IPS-20b (cell line): ENCODE measurements around the gene RIGI.

Source experiments
- H3K27ac ChIP-seq: one replicate; pipeline ENCODE4 v1.5.1; 2013; ENCODE audit warnings: low read length
- H3K27me3 ChIP-seq: 2 replicates; pipeline ENCODE4 v1.6.1; 2013; ENCODE audit warnings: mild to moderate bottlenecking, low read length, inconsistent platforms; ENCODE audit not compliant: insufficient read depth
- H3K36me3 ChIP-seq: 2 replicates; pipeline ENCODE4 v1.6.1; 2013; ENCODE audit warnings: low read depth, mild to moderate bottlenecking, inconsistent platforms, low read length, moderate library complexity; ENCODE audit not compliant: insufficient read depth
- H3K4me1 ChIP-seq: 2 replicates; pipeline ENCODE4 v1.6.1; 2013; ENCODE audit warnings: mild to moderate bottlenecking, control low read depth, inconsistent platforms, low read length, moderate library complexity; ENCODE audit not compliant: insufficient read depth
- H3K4me3 ChIP-seq: 2 replicates; pipeline ENCODE4 v1.5.1; 2013; ENCODE audit warnings: mild to moderate bottlenecking, low read length, inconsistent platforms
- H3K9ac ChIP-seq: 2 replicates; pipeline ENCODE4 v1.6.1; 2013; ENCODE audit warnings: low read depth, mild to moderate bottlenecking, inconsistent platforms, low read length, moderate library complexity
- H3K9me3 ChIP-seq: 2 replicates; pipeline ENCODE4 v1.6.1; 2013; ENCODE audit warnings: mild to moderate bottlenecking, low read depth, low read length, inconsistent platforms; ENCODE audit not compliant: insufficient read depth

The RIGI gene

GRCh38 chr9:32526041-32526706 lies at the start of gene RIGI:
Gene RIGI (minus strand): TSS chr9:32526196. CDS start chr9:32526166, 30 bp downstream.
- H3K27me3 ChIP-seq = no peaks in the 10 kb centered on the region
- no peaks in the 10 kb centered on the region for H3K36me3 ChIP-seq
- H3K4me1 ChIP-seq = no peaks in the 10 kb centered on the region; the same call in 1 of the 2 replicates
- H3K9ac ChIP-seq = peak within 1 kb of the TSS; percentile 78
- peak within 1 kb of the TSS; percentile 92 for H3K4me3 ChIP-seq
- H3K27ac ChIP-seq = no peak within 1 kb of the TSS
- peaks cover 11% of the 10 kb centered on the region; the same call in 1 of the 2 replicates for H3K9me3 ChIP-seq

DNA sequence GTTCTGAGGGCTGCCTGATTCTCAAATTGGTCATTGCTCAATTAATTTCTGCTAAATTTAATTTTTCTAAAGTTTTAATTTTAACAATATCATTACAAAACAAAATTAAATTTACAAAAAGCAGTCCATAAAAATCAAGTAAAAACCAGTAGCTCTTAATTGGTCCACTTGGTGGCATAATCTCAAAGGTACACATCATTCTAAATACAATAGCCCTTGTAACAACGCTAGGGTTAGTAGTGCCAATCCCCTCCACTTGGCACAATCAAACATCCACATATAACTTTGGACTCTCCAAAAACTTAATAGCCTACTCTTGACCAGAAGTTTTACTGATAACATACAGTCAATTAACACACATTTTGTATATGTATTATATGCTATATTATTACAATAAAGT lies 48.9 kb upstream of the RIGI start:
- Histone ChIP-seq H3K4me1 (no peaks in the 10 kb centered on the region; the same call in 1 of the 2 replicates), H3K36me3 (no peaks in the 10 kb centered on the region; the same call in 1 of the 2 replicates)

DNA sequence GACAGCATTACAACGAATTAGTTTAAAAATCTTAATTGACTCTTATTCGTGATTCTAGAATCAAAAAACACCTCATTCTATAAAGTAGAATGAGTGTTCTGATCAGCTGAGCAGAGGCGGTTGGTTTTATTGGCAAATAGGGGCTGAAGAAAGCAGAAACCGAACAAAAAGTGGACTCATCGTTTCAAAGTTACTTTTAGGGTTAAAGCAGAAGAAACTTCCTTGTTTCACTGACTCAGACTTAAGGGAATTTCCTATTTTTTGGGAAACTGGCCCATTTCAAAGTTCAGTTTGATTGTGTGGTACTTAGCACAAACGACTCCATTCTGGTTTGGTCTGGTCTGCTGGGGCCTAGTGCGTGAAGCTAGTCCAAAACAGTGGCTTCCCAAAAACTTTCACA lies 47.8 kb upstream of the RIGI start:
- no peak overlapping the region; the same call in 1 of the 2 replicates for H3K9ac ChIP-seq
- H3K27ac ChIP-seq = no peak overlapping the region
- H3K4me1 ChIP-seq = no peaks in the 10 kb centered on the region; the same call in 1 of the 2 replicates
- no peaks in the 10 kb centered on the region for H3K9me3 ChIP-seq
- peak overlapping the region; percentile 93; the same call in 1 of the 2 replicates for H3K4me3 ChIP-seq
- H3K27me3 ChIP-seq = no peaks in the 10 kb centered on the region
- H3K36me3 ChIP-seq = no peaks in the 10 kb centered on the region; the same call in 1 of the 2 replicates

More for the DNA sequence above, 48.9 kb upstream of the RIGI start:
- Histone ChIP-seq H3K9me3 (no peaks in the 10 kb centered on the region), H3K27ac (no peak overlapping the region), H3K4me3 (no peak overlapping the region), H3K27me3 (no peaks in the 10 kb centered on the region), H3K9ac (no peak overlapping the region)

- H3K4me3 ChIP-seq = peak within 1 kb of the TSS; percentile 93
- peaks cover 4% of the 10 kb centered on the region for H3K36me3 ChIP-seq
- no peaks in the 10 kb centered on the region; the same call in 1 of the 2 replicates for H3K4me1 ChIP-seq
- H3K9me3 ChIP-seq = no peaks in the 10 kb centered on the region
- H3K9ac ChIP-seq = peak within 1 kb of the TSS; percentile 89
- peak within 1 kb of the TSS; percentile 22 for H3K27ac ChIP-seq
- H3K27me3 ChIP-seq = no peaks in the 10 kb centered on the region
Measured at GRCh38 chr9:32572900-32573523, 47.0 kb upstream of the RIGI start, which contains the start of gene NDUFB6. Gene NDUFB6 (minus strand): TSS chr9:32573159. CDS start chr9:32573060, 99 bp downstream.

DNA sequence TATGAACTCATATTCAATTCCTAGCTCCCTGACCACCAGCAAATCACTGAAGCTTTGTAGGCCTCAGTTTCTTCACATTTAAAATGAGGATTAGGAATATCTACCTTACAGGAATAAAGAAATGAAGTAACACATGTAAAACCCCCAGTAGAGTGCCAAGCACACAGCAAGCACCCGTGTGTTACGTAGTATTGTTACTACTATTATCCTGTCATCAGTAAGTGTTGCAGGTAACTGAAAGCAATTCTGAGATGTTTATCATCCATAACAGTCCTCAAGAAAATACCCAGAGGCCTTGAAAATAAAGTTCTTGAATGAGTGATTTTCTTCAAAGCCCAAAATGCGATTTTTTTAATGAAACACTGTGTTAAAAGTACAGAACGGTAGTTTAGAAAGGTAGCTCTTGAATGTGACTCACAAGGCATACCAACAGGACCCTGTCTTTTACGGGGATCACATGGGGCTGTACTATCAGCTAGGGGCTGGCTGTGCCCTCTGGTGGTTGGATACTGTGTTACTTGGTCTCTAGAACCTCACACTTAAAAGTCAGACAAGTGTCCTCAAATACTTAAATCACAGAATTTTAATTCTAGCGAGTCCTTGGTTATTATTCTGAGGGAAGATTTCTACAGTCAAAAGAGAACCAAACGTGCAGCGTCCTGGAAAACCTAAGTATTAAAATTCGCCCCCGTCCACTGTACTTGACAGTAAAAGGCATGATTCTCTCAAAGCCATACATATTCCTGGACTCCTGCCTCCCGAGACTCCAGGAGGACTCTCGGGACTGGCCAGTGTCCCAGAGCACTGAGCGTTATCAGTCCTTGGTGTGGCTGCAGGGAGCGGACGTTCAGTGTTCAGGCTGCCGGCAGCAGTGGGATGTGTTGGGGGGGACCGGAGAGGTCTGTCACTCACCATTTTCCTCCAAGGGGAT lies 46.2 kb upstream of the RIGI start:
- peak overlapping the region; percentile 22 for H3K27ac ChIP-seq
- H3K27me3 ChIP-seq = no peaks in the 10 kb centered on the region
- H3K9ac ChIP-seq = peak overlapping the region; percentile 89
- H3K36me3 ChIP-seq = peaks cover 12% of the 10 kb centered on the region
- peak overlapping the region; percentile 93 for H3K4me3 ChIP-seq
- H3K4me1 ChIP-seq = no peaks in the 10 kb centered on the region; the same call in 1 of the 2 replicates
- H3K9me3 ChIP-seq = no peaks in the 10 kb centered on the region

DNA sequence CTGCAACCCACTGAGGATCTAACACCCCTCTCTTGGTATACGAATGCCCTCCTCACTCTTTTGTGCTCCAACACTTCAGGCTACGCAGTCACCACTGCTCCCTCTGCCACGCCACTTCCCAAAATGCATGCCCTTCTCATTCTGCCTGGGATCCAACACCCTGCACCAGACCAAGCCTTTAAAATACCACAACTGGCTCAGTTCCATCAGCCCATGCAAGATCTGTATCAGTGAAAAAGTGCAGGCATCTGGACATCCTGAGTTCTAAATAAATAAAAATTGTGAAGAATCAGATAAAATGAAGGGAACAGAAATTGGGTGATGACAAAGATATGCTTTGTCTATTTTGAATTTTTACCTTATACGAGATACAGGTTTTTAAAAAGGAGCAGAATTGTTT lies 44.3 kb upstream of the RIGI start:
- Histone ChIP-seq H3K4me3 (no peak overlapping the region), H3K4me1 (no peaks in the 10 kb centered on the region; the same call in 1 of the 2 replicates), H3K27ac (no peak overlapping the region), H3K36me3 (peaks cover 28% of the 10 kb centered on the region), H3K27me3 (no peaks in the 10 kb centered on the region), H3K9me3 (no peaks in the 10 kb centered on the region), H3K9ac (no peak overlapping the region)

GRCh38 chr9:32566770-32567169 lies 40.8 kb upstream of the RIGI start:
- H3K27ac ChIP-seq = no peak overlapping the region
- H3K4me3 ChIP-seq = no peak overlapping the region
- no peak overlapping the region for H3K9ac ChIP-seq
- no peaks in the 10 kb centered on the region for H3K27me3 ChIP-seq
- no peaks in the 10 kb centered on the region; the same call in 1 of the 2 replicates for H3K4me1 ChIP-seq
- H3K9me3 ChIP-seq = no peaks in the 10 kb centered on the region
- H3K36me3 ChIP-seq = peaks cover 37% of the 10 kb centered on the region

- no peak overlapping the region for H3K9ac ChIP-seq
- no peak overlapping the region for H3K4me3 ChIP-seq
- no peaks in the 10 kb centered on the region for H3K27me3 ChIP-seq
- H3K36me3 ChIP-seq = peaks cover 37% of the 10 kb centered on the region
- no peak overlapping the region for H3K27ac ChIP-seq
- no peaks in the 10 kb centered on the region for H3K4me1 ChIP-seq
- no peaks in the 10 kb centered on the region for H3K9me3 ChIP-seq
Measured at GRCh38 chr9:32565967-32566366, 40.0 kb upstream of the RIGI start.

GRCh38 chr9:32558408-32558934 lies 32.5 kb upstream of the RIGI start:
- no peaks in the 10 kb centered on the region; the same call in 1 of the 2 replicates for H3K4me1 ChIP-seq
- H3K9ac ChIP-seq = no peak overlapping the region
- no peaks in the 10 kb centered on the region for H3K9me3 ChIP-seq
- no peak overlapping the region for H3K4me3 ChIP-seq
- H3K36me3 ChIP-seq = no peaks in the 10 kb centered on the region; the same call in 1 of the 2 replicates
- H3K27me3 ChIP-seq = no peaks in the 10 kb centered on the region
- H3K27ac ChIP-seq = no peak overlapping the region

DNA sequence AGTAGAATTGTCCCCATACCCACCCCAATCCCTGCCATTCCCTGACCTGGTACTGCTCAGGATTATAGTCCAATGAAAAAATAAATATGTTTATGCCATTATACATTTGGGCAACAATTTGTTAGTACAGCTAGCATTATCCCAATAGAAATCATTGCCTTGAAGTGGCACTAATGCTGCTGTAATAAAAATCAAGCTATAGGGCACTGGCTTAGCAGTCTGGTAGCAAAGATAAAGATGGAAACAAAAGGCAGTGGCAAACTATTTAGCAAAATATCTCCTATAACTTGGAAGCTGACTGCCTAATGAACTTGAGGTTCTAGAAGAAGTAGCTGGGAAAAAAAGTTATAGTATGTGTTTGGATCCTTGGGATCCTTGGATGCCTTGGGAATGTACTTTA lies 28.6 kb upstream of the RIGI start:
- Histone ChIP-seq H3K36me3 (no peaks in the 10 kb centered on the region; the same call in 1 of the 2 replicates), H3K27ac (no peak overlapping the region), H3K9me3 (no peaks in the 10 kb centered on the region), H3K9ac (no peak overlapping the region), H3K4me3 (no peak overlapping the region), H3K27me3 (no peaks in the 10 kb centered on the region), H3K4me1 (no peaks in the 10 kb centered on the region; the same call in 1 of the 2 replicates)

- Histone ChIP-seq H3K27me3 (no peaks in the 10 kb centered on the region), H3K4me1 (no peaks in the 10 kb centered on the region; the same call in 1 of the 2 replicates), H3K36me3 (peaks cover 4% of the 10 kb centered on the region), H3K9ac (no peak overlapping the region), H3K9me3 (no peaks in the 10 kb centered on the region), H3K4me3 (no peak overlapping the region), H3K27ac (no peak overlapping the region)
Measured at GRCh38 chr9:32554107-32554506, 28.1 kb upstream of the RIGI start.
